Mesenteric fat pad (tissue), 1 donor: ENCODE measurements around the gene MINDY4. TPM values are rescaled to one million over a fixed set of nuclear protein-coding genes. Genes with fewer than 3 reads are reported as not detected.

ENCODE experiments used
- DNase-seq: peaks from one replicate; pipeline ENCODE4 v3.0.0-alpha.2; 2020; ENCODE audit warnings: low spot score
- total RNA-seq: library from RNA; stranded (reverse); fragmentation: NEBNext Ultra II Directional; extraction: Animal tissue kit (Norgen Biotek cat#: 25700); gene quantifications from one replicate; pipeline ENCODE4 v1.2.1, GENCODE V29; 2021
- donor health status: DM: yes; HTN: yes; CAD: no.

MINDY4 gene
- total RNA-seq, 1 donor from 2014 or later: 6.8 TPM

GRCh38 chr7:30912986-30913811 lies 142.0 kb downstream of the MINDY4 start:
- DNase-seq: no peak

GRCh38 chr7:30913821-30914515 lies 142.8 kb downstream of the MINDY4 start:
- no peak for DNase-seq

DNA sequence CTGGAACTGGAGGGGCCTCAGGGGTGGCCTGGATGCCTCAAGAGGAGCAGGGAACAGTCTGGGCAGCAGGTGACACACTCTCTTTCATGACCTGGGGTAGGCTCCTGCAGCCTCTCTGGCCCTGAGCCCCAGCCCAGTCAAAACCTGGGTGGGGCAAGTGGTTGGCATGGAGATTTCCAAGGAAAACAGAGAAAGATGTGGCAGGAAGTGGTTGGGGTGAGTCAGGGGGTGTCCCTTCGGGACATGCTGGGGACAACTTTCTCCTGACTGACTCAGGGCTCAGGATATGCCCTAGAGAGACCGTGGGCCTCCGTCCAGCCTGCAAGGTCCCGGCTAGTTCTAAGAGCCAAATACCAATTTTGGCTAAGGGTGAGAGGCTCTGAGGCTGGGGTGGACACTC lies 143.4 kb downstream of the MINDY4 start:
- DNase-seq: no peak

DNA sequence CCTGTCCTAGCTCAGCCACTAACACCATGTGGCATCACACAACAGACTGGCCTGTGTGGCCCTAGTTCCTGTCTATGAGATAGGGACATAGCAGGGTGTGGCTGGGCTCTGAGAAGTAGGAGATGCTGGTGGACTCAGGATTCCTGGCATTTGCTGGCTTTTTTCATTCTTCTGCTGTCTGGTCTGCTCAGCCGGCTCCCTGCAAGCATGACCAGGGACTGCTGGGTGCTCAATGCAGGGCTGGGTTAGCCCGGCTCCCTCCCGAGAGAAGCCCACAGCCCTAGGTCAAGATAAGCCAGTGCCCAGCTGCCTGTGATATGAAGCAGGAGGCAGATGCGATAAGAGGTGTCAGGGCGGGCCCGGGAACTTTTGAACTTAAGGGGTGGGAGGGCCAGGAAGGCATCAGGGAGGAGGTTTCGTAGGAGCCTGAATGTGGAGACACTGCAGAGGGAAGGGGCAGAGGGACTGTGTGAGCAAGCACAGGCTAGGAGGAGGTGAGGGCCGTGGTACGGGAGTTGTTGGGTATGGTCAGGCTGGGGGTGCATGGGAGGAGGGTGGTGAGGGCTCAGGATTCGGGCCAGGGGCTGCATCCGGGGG lies 143.9 kb downstream of the MINDY4 start:
- no peak for DNase-seq

DNA sequence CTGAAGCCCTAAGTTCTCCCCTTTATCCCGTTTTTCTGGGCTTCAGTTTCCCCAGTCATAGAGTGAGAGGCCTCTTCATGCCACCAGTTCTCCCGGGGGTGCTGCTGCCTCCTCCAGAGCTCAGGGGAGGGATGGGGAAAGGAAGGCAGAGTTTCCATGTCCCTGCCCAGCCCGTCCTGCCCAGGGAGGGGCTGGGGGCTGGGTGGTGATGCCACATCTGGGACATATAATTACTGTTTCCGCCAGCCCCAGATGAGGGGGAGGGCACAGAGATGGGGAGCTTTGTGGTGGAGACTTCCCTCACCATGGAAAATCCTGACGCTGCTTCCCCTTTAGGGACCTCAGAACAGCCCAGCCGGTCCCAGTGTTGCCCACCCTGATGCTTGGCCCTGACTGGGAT lies 144.5 kb downstream of the MINDY4 start:
- DNase-seq: no peak

GRCh38 chr7:30916255-30916654 lies 145.0 kb downstream of the MINDY4 start:
- DNase-seq: no peak

DNA sequence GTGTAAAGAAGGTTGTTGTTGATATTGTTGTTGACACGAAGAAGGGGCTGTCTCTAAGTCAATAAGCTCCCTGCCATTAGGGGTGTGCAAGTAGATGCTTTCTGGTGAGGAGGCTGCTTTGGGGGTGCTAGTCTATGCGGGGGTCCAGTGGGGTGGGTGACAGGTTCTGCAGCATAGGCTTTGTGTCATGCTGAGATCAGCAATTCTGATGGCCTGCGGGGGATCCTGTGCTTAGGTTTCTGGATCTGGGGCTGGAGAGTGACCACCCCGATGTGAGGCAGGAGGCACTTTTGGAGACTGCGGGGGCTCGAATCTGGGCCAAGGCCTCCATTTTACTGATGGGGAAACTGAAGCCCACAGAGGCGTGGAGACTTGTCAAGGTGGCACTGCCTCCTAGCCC lies 145.6 kb downstream of the MINDY4 start:
- no peak for DNase-seq

DNA sequence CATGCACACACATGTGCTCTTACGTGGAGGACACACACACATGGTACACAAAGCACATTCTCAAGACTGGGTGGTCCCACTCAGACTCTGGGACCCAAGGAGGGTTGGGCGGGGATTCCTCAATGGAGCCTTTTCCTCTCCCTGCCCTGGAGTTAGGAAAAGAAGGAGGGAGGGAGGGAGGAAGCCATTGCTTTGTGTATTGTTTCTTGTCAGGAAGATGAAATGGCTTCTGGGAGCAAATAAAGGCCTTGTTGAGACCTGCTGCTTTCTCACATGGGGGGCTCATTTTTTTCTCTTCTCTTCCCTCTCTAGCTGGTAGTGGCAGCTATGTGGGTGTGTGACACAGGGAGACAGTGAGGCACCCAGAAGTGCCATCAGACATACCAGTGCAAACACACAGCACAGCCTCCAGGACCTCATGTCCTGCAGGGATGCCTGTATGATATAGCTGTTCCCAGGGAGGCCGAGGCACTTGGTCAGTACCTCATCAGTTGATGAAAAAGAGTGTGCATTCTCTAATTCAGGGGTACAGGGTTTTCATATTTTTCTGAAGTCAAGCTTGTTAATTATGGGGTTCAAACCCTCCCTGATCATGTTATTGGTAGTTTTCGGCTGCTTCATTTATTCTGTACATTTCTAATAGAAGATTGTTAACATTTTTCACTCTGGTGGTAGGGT lies 146.1 kb downstream of the MINDY4 start:
- no peak for DNase-seq

GRCh38 chr7:30918676-30919075 lies 147.5 kb downstream of the MINDY4 start:
- peak; percentile 78 for DNase-seq

DNA sequence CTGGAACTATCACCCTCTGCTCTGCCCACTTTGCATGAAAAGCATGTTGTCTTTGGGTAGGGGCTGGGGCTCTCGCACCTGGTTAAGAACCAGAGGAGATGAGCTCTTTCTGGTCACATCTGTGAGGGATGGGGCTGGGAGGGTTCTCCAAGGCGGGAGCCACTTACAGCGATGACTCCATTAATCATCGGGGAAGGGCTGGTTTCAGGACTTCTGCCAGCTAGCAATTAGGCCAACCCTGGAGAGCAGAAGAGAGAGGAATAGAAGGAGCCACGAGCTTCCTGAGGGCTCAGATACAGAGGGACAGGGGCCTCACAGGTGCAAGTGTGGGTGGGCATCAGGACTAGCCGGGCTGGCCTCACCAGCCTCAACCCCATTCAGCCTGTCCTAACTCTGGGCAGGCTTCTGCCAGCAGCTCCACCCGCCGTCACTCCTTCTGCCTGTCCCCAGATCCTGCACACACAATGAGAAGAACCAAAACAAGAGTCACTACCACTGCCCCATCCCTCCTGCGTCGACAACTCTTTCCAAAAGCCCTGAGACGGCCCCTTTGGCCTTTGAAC lies 148.9 kb downstream of the MINDY4 start:
- peak; percentile 87 for DNase-seq

- peak; percentile 89 for DNase-seq
These were observed 149.6 kb downstream of the MINDY4 start for GRCh38 chr7:30920584-30921539.

GRCh38 chr7:30921540-30922401 lies 150.6 kb downstream of the MINDY4 start:
- peak; percentile 89 for DNase-seq

DNA sequence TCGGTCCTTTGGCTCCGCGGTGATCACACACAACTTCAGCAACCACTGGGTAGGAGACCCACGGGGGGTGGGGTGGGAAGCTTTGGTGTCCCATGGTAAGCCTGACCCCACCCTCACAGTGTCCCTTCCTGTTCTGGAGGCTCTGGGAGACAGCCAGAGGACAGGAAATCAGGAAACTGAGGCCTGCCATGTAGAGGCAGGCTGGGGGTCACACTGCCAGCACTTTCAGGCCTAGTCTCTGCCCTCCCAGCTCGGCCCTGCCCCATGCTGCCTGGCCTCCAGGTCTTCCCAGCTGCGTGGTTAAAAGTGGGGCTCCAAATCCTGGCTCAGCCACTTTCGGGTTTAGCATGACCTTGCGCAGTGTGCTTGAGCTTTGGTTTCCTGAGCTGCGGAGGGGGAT lies 151.4 kb downstream of the MINDY4 start:
- DNase-seq: peak; percentile 62

GRCh38 chr7:30923009-30923773 lies 152.0 kb downstream of the MINDY4 start:
- peak; percentile 68 for DNase-seq

DNA sequence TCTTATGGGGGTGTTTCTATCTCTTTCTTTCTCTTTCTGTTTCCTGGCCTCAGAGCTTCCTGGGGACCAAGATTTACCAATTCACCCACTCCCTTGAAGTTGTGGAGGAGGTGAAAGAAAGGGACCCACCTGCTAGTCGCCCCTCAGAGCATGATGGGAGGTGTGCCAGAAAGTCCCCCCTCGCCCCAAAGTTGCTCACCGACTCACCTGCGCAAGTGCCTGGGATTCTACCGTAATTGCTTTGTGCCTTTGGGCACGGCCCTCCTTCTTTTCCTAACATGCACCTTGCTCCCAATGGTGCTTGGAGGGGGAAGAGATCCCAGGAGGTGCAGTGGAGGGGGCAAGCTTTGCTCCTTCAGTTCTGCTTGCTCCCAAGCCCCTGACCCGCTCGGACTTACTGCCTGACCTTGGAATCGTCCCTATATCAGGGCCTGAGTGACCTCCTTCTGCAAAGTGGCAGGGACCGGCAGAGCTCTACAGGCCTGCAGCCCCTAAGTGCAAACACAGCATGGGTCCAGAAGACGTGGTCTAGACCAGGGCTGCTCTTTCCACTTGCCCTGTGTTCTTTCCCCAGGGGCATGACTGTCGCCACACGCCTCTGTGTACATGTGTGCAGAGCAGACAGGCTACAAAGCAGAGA lies 152.7 kb downstream of the MINDY4 start:
- DNase-seq: peak; percentile 77

GRCh38 chr7:30924624-30925023 lies 153.4 kb downstream of the MINDY4 start:
- no peak for DNase-seq

DNA sequence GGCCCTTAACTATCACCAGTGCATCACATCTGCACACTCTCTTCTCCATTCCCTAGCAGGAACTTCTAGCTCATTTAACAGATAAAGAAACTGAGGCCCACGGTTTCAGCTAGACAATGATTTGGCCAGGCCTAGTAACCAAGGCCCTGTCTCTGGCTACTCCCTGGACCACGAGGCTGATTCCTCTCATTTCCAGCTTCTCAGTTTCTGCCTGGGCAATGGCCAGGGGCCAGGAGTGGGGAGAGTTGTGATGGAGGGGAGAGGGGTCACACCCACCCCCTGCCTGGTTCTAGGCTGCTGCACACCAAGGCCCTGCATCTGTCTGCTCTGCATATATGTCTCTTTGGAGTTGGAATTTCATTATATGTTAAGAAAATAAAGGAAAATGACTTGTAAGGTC lies 153.9 kb downstream of the MINDY4 start:
- no peak for DNase-seq

DNA sequence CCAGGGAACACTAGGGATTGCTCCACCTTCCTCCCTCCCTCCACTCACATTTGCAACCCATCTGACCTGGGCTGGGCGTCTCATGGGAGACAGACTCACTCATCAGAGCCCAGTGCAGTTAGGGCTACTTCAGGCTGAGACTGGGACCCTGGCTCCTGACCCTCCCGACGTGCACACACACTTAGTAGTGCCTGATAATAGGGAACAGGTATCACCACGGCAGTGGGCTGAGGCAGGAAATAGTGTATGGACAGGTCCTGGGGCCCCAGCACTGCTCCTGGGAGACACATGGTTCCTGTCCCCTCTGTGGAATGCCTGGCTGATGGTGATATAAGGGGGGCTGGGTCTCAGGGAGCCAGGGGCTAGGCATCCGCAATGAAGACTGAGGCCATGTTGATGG lies 154.7 kb downstream of the MINDY4 start:
- peak; percentile 69 for DNase-seq
